Endometrial microvascular endothelial cells (primary cell): ENCODE results near the gene TGM4. TPM values are rescaled to one million over a fixed set of nuclear protein-coding genes. Genes with fewer than 3 reads are reported as not detected.

Source experiments
- total RNA-seq: library from RNA; depleted of rRNA; stranded (reverse); fragments of >200 nt; gene quantifications from one replicate; pipeline ENCODE4 v1.2.3, GENCODE V29; 2015; ENCODE audit errors: inconsistent ontology term

The TGM4 gene
- total RNA-seq, 1 donor from 2014 or later, result 0.09 TPM

Other genes with a start within 250 kb of the TGM4 start
- gene ZNF197, start 249.6 kb upstream of the TGM4 start, total RNA-seq, result 3.8 TPM
- gene ZNF35, start 225.9 kb upstream of the TGM4 start, total RNA-seq, result 22.9 TPM
- gene ZNF502, start 161.9 kb upstream of the TGM4 start, total RNA-seq, result 0.28 TPM
- gene ZNF501, start 145.0 kb upstream of the TGM4 start, total RNA-seq, result 2.6 TPM
- 21.9 TPM for gene KIAA1143, start 113.0 kb upstream of the TGM4 start, total RNA-seq
- 16.3 TPM for gene KIF15, start 112.8 kb upstream of the TGM4 start, total RNA-seq
- gene TMEM42, start 12.7 kb upstream of the TGM4 start, total RNA-seq, result 12.2 TPM
- gene ZDHHC3, start 101.6 kb downstream of the TGM4 start, total RNA-seq, result 76.5 TPM
- gene EXOSC7, start 101.6 kb downstream of the TGM4 start, total RNA-seq, result 84.8 TPM
- gene CLEC3B, start 151.7 kb downstream of the TGM4 start, total RNA-seq, result 0.56 TPM